Astrocyte (in vitro differentiated cells and primary cell): ENCODE data around the gene CHURC1. TPM values are rescaled to one million over a fixed set of nuclear protein-coding genes. Genes with fewer than 3 reads are reported as not detected.

ENCODE experiments used
- DNase-seq: peaks from one replicate; pipeline ENCODE4 v3.0.0-alpha.2; 2010; ENCODE audit warnings: low read depth
- FAIRE-seq: peaks from 2 replicates; lab custom pipeline; 2011; peaks lifted over from hg19 to GRCh38; lab: Jason Lieb, UNC
- H2AFZ ChIP-seq: 2 replicates; pipeline ENCODE4 v1.6.0; 2012; ENCODE audit warnings: low read depth, low read length, inconsistent platforms
- H3K27ac ChIP-seq: 2 replicates; pipeline ENCODE4 v1.5.1; 2011; ENCODE audit warnings: low read depth, low read length, inconsistent platforms
- H3K27me3 ChIP-seq: 2 replicates; pipeline ENCODE4 v1.6.0; 2011; ENCODE audit warnings: low read length, inconsistent platforms; ENCODE audit not compliant: insufficient read depth
- H3K36me3 ChIP-seq: 2 replicates; pipeline ENCODE4 v1.5.1; 2011; ENCODE audit warnings: low read length, inconsistent platforms; ENCODE audit not compliant: insufficient read depth
- H3K4me1 ChIP-seq: 2 replicates; pipeline ENCODE4 v1.5.1; 2011; ENCODE audit warnings: low read length, inconsistent platforms; ENCODE audit not compliant: insufficient read depth
- H3K4me2 ChIP-seq: 2 replicates; pipeline ENCODE4 v1.6.0; 2012; ENCODE audit warnings: low read length, inconsistent platforms
- H3K4me3 ChIP-seq: 2 replicates; pipeline ENCODE4 v1.5.1; 2011; ENCODE audit warnings: low read depth, mild to moderate bottlenecking, low read length, inconsistent platforms; ENCODE audit not compliant: insufficient read depth
- H3K79me2 ChIP-seq: 2 replicates; pipeline ENCODE4 v1.6.0; 2012; ENCODE audit warnings: mild to moderate bottlenecking, low read length, inconsistent platforms; ENCODE audit not compliant: insufficient read depth
- H3K9ac ChIP-seq: 2 replicates; pipeline ENCODE4 v1.6.0; 2012; ENCODE audit warnings: mild to moderate bottlenecking, low read length, inconsistent platforms
- H3K9me3 ChIP-seq: 2 replicates; pipeline ENCODE4 v1.5.1; 2012; ENCODE audit warnings: low read depth, mild to moderate bottlenecking, low read length, inconsistent platforms; ENCODE audit not compliant: insufficient read depth
- H4K20me1 ChIP-seq: 2 replicates; pipeline ENCODE4 v1.6.0; 2012; ENCODE audit warnings: low read length, inconsistent platforms; ENCODE audit not compliant: insufficient read depth
- H3K27ac Mint-ChIP-seq: one replicate; pipeline ENCODE4 v1.8.0; 2021; ENCODE audit warnings: mild to moderate bottlenecking, mixed read lengths; ENCODE audit not compliant: unreplicated experiment
- H3K27me3 Mint-ChIP-seq: one replicate; pipeline ENCODE4 v1.8.0; 2021; ENCODE audit warnings: low read depth, mixed read lengths; ENCODE audit not compliant: unreplicated experiment
- H3K36me3 Mint-ChIP-seq: one replicate; pipeline ENCODE4 v1.8.0; 2021; ENCODE audit warnings: low read depth, mixed read lengths; ENCODE audit not compliant: unreplicated experiment
- H3K4me1 Mint-ChIP-seq: one replicate; pipeline ENCODE4 v1.8.0; 2021; ENCODE audit warnings: low read depth, mixed read lengths; ENCODE audit not compliant: unreplicated experiment
- H3K4me3 Mint-ChIP-seq: one replicate; pipeline ENCODE4 v1.8.0; 2021; ENCODE audit warnings: mild to moderate bottlenecking, moderate library complexity, mixed read lengths; ENCODE audit not compliant: unreplicated experiment
- H3K9me3 Mint-ChIP-seq: one replicate; pipeline ENCODE4 v1.8.0; 2021; ENCODE audit warnings: mild to moderate bottlenecking, mixed read lengths; ENCODE audit not compliant: unreplicated experiment
- EZH2 ChIP-seq: IDR thresholded peaks from 2 replicates; pipeline ENCODE4 v1.6.1; 2012; ENCODE audit warnings: mild to moderate bottlenecking, low read length, inconsistent platforms; ENCODE audit not compliant: insufficient read depth
- total RNA-seq: library from RNA; stranded (reverse); gene quantifications from 2 replicates; pipeline ENCODE4 v1.2.1, GENCODE V29; 2021
- TF ChIP-seq, protein P1 (sequence below): IDR thresholded peaks from 2 replicates; pipeline ENCODE4 v1.5.1; 2011; ENCODE audit warnings: low read depth, mild to moderate bottlenecking, inconsistent platforms, low read length, moderate library complexity; ENCODE audit not compliant: insufficient read depth

The CHURC1 gene
- total RNA-seq, 1 donor from 2014 or later: 48.1 TPM

DNA sequence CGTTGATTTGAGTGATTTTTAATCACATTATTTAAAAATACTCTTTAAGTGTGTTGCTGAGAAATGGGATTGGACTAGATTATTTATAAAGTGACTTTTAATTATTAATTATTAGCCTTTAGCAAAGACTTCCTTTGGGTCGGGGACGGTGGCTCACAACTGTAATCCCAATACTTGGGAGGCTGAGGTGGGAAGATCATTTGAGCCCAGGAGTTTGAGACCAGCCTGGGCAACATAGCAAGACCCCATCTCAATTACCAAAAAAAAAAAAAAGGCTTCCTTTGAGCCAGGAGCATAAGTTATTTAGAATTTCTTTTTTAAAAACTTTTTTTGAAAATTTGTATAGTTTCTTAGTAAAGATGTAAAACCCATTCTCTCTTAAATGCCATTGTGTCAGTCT, 8.8 kb downstream of the CHURC1 start:
- H3K36me3 ChIP-seq: peaks cover 19% of the 10 kb centered on the region
- no peaks in the 10 kb centered on the region for H3K4me1 ChIP-seq
- no peak overlapping the region for H3K4me3 ChIP-seq
- H3K4me2 ChIP-seq: no peak overlapping the region
- H3K9me3 ChIP-seq: no peaks in the 10 kb centered on the region
- H3K9ac ChIP-seq: no peak overlapping the region
- Mint-ChIP-seq H3K9me3 (no peaks in the 10 kb centered on the region), H3K27me3 (no peaks in the 10 kb centered on the region), H3K4me1 (peaks cover 16% of the 10 kb centered on the region), H3K4me3 (no peak overlapping the region), H3K27ac (no peak overlapping the region), H3K36me3 (no peaks in the 10 kb centered on the region)
- FAIRE-seq (no peak), DNase-seq (no peak)
- no peak overlapping the region for H2AFZ ChIP-seq
- H4K20me1 ChIP-seq: peaks cover 14% of the 10 kb centered on the region
- no peak for TF ChIP-seq EZH2
- TF ChIP-seq, protein P1, sequence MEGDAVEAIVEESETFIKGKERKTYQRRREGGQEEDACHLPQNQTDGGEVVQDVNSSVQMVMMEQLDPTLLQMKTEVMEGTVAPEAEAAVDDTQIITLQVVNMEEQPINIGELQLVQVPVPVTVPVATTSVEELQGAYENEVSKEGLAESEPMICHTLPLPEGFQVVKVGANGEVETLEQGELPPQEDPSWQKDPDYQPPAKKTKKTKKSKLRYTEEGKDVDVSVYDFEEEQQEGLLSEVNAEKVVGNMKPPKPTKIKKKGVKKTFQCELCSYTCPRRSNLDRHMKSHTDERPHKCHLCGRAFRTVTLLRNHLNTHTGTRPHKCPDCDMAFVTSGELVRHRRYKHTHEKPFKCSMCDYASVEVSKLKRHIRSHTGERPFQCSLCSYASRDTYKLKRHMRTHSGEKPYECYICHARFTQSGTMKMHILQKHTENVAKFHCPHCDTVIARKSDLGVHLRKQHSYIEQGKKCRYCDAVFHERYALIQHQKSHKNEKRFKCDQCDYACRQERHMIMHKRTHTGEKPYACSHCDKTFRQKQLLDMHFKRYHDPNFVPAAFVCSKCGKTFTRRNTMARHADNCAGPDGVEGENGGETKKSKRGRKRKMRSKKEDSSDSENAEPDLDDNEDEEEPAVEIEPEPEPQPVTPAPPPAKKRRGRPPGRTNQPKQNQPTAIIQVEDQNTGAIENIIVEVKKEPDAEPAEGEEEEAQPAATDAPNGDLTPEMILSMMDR: no peak
- H3K27me3 ChIP-seq: no peaks in the 10 kb centered on the region
- H3K27ac ChIP-seq: no peak overlapping the region
- H3K79me2 ChIP-seq: peaks cover 31% of the 10 kb centered on the region

- Histone ChIP-seq H3K36me3 (peaks cover 26% of the 10 kb centered on the region), H3K4me3 (no peak overlapping the region), H3K9me3 (no peaks in the 10 kb centered on the region), H3K27ac (no peak overlapping the region), H3K4me2 (no peak overlapping the region), H3K27me3 (no peaks in the 10 kb centered on the region), H3K4me1 (no peaks in the 10 kb centered on the region), H4K20me1 (peaks cover 13% of the 10 kb centered on the region), H2AFZ (no peak overlapping the region), H3K79me2 (peaks cover 12% of the 10 kb centered on the region), H3K9ac (no peak overlapping the region)
- H3K4me1 Mint-ChIP-seq: peaks cover 8% of the 10 kb centered on the region
- no peak overlapping the region for H3K27ac Mint-ChIP-seq
- H3K4me3 Mint-ChIP-seq: no peak overlapping the region
- H3K9me3 Mint-ChIP-seq: no peaks in the 10 kb centered on the region
- no peaks in the 10 kb centered on the region for H3K27me3 Mint-ChIP-seq
- no peak for DNase-seq
- no peak for FAIRE-seq
- H3K36me3 Mint-ChIP-seq: no peaks in the 10 kb centered on the region
- TF ChIP-seq, protein P1: no peak
- no peak for TF ChIP-seq EZH2
Observed at GRCh38 chr14:64926398-64926995, 12.2 kb downstream of the CHURC1 start.

- Histone ChIP-seq H3K27me3 (no peaks in the 10 kb centered on the region), H2AFZ (no peak overlapping the region), H3K9me3 (no peaks in the 10 kb centered on the region), H3K9ac (no peak overlapping the region), H3K79me2 (peaks cover 6% of the 10 kb centered on the region), H3K4me1 (no peaks in the 10 kb centered on the region), H4K20me1 (peaks cover 12% of the 10 kb centered on the region), H3K4me3 (no peak overlapping the region), H3K36me3 (peaks cover 32% of the 10 kb centered on the region), H3K4me2 (no peak overlapping the region), H3K27ac (no peak overlapping the region)
- Mint-ChIP-seq H3K27ac (no peak overlapping the region), H3K27me3 (no peaks in the 10 kb centered on the region), H3K4me1 (peaks cover 8% of the 10 kb centered on the region), H3K36me3 (no peaks in the 10 kb centered on the region), H3K4me3 (no peak overlapping the region), H3K9me3 (no peaks in the 10 kb centered on the region)
- TF ChIP-seq, protein P1: no peak
- no peak for TF ChIP-seq EZH2
- FAIRE-seq (no peak), DNase-seq (no peak)
Observed at GRCh38 chr14:64927031-64927430, 12.8 kb downstream of the CHURC1 start.
